Mucosa of descending colon (tissue), 3 donors: ENCODE data around the gene TMEM79. TPM values are rescaled to one million over a fixed set of nuclear protein-coding genes. Genes with fewer than 3 reads are reported as not detected.

Source experiments
- ATAC-seq: fragments of 200-7000 bp; cut with Tn5 transposase; one replicate; pipeline ENCODE4 v1.9.1; 2020; ENCODE audit warnings: mild to moderate bottlenecking, moderate library complexity
- DNase-seq, 3 donors: peaks; one replicate each; pipeline ENCODE4 v3.0.0-alpha.2; 2020
- H3K36me3 ChIP-seq: fragments of 200-600 bp; one replicate; pipeline ENCODE4 v1.8.0; 2021; ENCODE audit warnings: low read depth, mild to moderate bottlenecking
- H3K4me1 ChIP-seq: fragments of 200-600 bp; one replicate; pipeline ENCODE4 v1.8.0; 2021; ENCODE audit warnings: low read depth, mild to moderate bottlenecking
- H3K4me3 ChIP-seq: fragments of 200-600 bp; one replicate; pipeline ENCODE4 v1.8.0; 2021; ENCODE audit warnings: mild to moderate bottlenecking
- H3K9me3 ChIP-seq: fragments of 200-600 bp; one replicate; pipeline ENCODE4 v1.8.0; 2021; ENCODE audit warnings: mild to moderate bottlenecking
- intact Hi-C, 2 donors: fragments of 100-400 bp; cut with DNase I in 1 of 2; cut with micrococcal nuclease in 1 of 2; formaldehyde crosslinking; loops; one replicate each; pipeline versions ENCODE4 v1.11.0 to v1.11.1; 2022; cut with DNase I, micrococcal nuclease
- total RNA-seq, 3 donors: library from RNA; stranded (reverse); fragmentation: NEBNext Ultra II Directional in 2 of 3; extraction: Animal tissue kit (Norgen Biotek cat#: 25700) in 2 of 3; gene quantifications; one replicate each; pipeline versions ENCODE4 v1.2.1 to v1.2.4, GENCODE V29; 2021 to 2023
- TF ChIP-seq, protein P1 (sequence below): fragments of 200-600 bp; IDR thresholded peaks from one replicate; pipeline ENCODE4 v1.8.0; 2022; ENCODE audit warnings: antibody characterized with exemption, mild to moderate bottlenecking
- donor health status: DM: no; HTN: no; CAD: no; lungs with moderate emphysema.
- donor health status: DM: no; HTN: no; CAD: no.
- donor health status: DM: no; HTN: yes; CAD: no.

The TMEM79 gene
- total RNA-seq, 3 donors from 2014 or later = 3.9 to 6.0 (median 4.1) TPM

DNA sequence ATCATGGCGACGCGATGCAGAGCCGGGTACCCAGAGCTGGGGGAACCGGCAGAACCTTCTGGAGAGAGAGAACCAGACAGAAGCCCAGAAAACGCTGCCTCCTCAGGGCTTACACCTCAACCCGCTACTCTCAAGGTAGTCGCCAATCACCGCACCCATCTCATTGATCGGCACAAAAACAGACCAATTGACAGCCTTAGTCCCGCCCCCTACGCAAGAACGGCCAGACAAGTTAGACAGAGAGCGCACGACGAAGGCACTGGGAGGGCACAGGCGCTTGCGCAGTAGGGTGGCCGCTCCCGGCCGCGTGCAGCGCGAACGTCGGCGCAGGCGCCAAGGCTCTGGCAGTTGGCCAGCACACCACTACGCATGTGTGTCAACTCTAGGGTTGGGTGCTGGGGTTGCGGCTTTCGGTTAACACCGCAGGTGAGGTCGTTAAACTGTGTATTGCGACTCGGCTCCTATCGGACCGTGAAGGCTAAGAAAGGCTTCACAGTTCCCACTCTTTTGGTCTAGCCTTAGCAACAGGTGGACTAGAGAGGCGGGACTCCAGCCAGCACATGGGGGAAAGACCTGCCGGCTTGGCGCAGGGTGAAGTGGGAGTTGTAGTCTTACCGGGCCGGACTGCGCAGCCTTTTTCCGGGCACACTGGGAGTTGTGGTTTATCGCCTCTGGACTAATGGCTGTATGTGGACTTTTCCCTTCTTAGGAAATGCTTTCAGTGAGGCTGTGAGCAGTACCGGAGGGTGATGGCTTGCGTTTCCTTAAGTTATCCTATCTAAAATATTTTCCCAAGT is 54.3 kb downstream of the TMEM79 start, which contains the start of the genes CCT3 and TSACC:
TSS of gene CCT3 (minus strand) at position 113 of the 797 bp plus-strand sequence. CDS start at position 5, 108 bp downstream.
TSS of gene TSACC (plus strand) at position 347 of the 797 bp plus-strand sequence. CDS start 1,232 bp downstream, outside the sequence.
- Histone ChIP-seq H3K9me3 (no peaks in the 10 kb centered on the region), H3K4me3 (peak within 1 kb of the TSS; percentile 63), H3K36me3 (no peaks in the 10 kb centered on the region), H3K4me1 (peaks cover 17% of the 10 kb centered on the region)
- ATAC-seq (peak; percentile 97), DNase-seq (peak; percentile 99)
- intact Hi-C loops = no loop called here
- TF ChIP-seq, protein P1, sequence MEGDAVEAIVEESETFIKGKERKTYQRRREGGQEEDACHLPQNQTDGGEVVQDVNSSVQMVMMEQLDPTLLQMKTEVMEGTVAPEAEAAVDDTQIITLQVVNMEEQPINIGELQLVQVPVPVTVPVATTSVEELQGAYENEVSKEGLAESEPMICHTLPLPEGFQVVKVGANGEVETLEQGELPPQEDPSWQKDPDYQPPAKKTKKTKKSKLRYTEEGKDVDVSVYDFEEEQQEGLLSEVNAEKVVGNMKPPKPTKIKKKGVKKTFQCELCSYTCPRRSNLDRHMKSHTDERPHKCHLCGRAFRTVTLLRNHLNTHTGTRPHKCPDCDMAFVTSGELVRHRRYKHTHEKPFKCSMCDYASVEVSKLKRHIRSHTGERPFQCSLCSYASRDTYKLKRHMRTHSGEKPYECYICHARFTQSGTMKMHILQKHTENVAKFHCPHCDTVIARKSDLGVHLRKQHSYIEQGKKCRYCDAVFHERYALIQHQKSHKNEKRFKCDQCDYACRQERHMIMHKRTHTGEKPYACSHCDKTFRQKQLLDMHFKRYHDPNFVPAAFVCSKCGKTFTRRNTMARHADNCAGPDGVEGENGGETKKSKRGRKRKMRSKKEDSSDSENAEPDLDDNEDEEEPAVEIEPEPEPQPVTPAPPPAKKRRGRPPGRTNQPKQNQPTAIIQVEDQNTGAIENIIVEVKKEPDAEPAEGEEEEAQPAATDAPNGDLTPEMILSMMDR = no peak

Other genes with a start within 250 kb of the TMEM79 start
- gene UBQLN4, start 230.5 kb upstream of the TMEM79 start, total RNA-seq = 10 to 100 TPM; 23.7 to 36.9 (median 23.9) TPM
- 10 to 100 TPM; 49.8 to 73.4 (median 60.7) TPM for gene LAMTOR2, start 229.5 kb upstream of the TMEM79 start, total RNA-seq
- gene RAB25, start 223.2 kb upstream of the TMEM79 start, total RNA-seq = 100 to 1,000 TPM in 2 of 3 donors, 10 to 100 TPM in 1; 85.1 to 242 (median 158) TPM
- 1 to 10 TPM in 1 of 3 donors, under 1 TPM in 2; 0.32 to 2.5 (median 0.66) TPM for gene MEX3A, start 201.9 kb upstream of the TMEM79 start, total RNA-seq
- gene LMNA, start 169.6 kb upstream of the TMEM79 start, total RNA-seq = 100 to 1,000 TPM; 263 to 334 (median 308) TPM
- 1 to 10 TPM; 2.1 to 7.6 (median 5.5) TPM for gene SEMA4A, start 130.7 kb upstream of the TMEM79 start, total RNA-seq
- 10 to 100 TPM; 19.8 to 31.1 (median 24.8) TPM for gene SLC25A44, start 90.2 kb upstream of the TMEM79 start, total RNA-seq
- gene PMF1, start 71.3 kb upstream of the TMEM79 start, total RNA-seq = 10 to 100 TPM; 38.1 to 46.8 (median 43.6) TPM
- 1 to 10 TPM; 1.4 to 4.6 (median 2.4) TPM for gene BGLAP, start 42.1 kb upstream of the TMEM79 start, total RNA-seq
- 1 to 10 TPM; 1.5 to 6.2 (median 1.9) TPM for gene PAQR6, start 36.3 kb upstream of the TMEM79 start, total RNA-seq
- gene SMG5, start 1.5 kb upstream of the TMEM79 start, total RNA-seq = 10 to 100 TPM; 72.9 to 89.5 (median 81.1) TPM
- 10 to 100 TPM; 33.0 to 50.1 (median 35.3) TPM for gene GLMP, start 11.4 kb downstream of the TMEM79 start, total RNA-seq
- not detected for gene VHLL, start 15.0 kb downstream of the TMEM79 start, total RNA-seq
- 100 to 1,000 TPM; 117 to 157 (median 133) TPM for gene CCT3, start 54.0 kb downstream of the TMEM79 start, total RNA-seq
- under 1 TPM in 1 of 3 donors, not detected in 2; 0.87 TPM for gene TSACC, start 54.2 kb downstream of the TMEM79 start, total RNA-seq
- gene RHBG, start 84.9 kb downstream of the TMEM79 start, total RNA-seq = not detected
- 100 to 1,000 TPM in 1 of 3 donors, 10 to 100 TPM in 2; 56.8 to 103 (median 61.9) TPM for gene MEF2D, start 216.4 kb downstream of the TMEM79 start, total RNA-seq